OCI-LY1 (cell line): ENCODE results near the gene BTNL2.

Source experiments
- H2AFZ ChIP-seq: fragments of 200-600 bp; sonication (generic), shearing (Covaris generic); 2 replicates; pipeline ENCODE4 v1.6.0; 2014; ENCODE audit warnings: antibody characterized with exemption, mild to moderate bottlenecking, low read length
- H3F3A ChIP-seq: fragments of 200-600 bp; sonication (generic), shearing (Covaris generic); 2 replicates; pipeline ENCODE4 v1.6.0; 2014; ENCODE audit warnings: mild to moderate bottlenecking, antibody characterized with exemption, low read length, moderate library complexity; ENCODE audit not compliant: insufficient read depth
- H3K27ac ChIP-seq: fragments of 200-600 bp; sonication (generic); 2 replicates; pipeline ENCODE4 v1.5.1; 2014; ENCODE audit warnings: low read length, mixed run types, mild to moderate bottlenecking, low read depth; ENCODE audit not compliant: poor library complexity, severe bottlenecking
- H3K27me3 ChIP-seq: fragments of 200-600 bp; sonication (generic); 2 replicates; pipeline ENCODE4 v1.6.0; 2014; ENCODE audit warnings: antibody characterized with exemption, mild to moderate bottlenecking, low read length, moderate library complexity; ENCODE audit not compliant: insufficient read depth
- H3K36me3 ChIP-seq: fragments of 200-600 bp; sonication (generic); 2 replicates; pipeline ENCODE4 v1.6.1; 2014; ENCODE audit warnings: mild to moderate bottlenecking, antibody characterized with exemption, low read length, moderate library complexity, mixed read lengths; ENCODE audit not compliant: insufficient read depth
- H3K4me1 ChIP-seq: fragments of 200-600 bp; sonication (generic); 2 replicates; pipeline ENCODE4 v1.5.1; 2014; ENCODE audit warnings: mild to moderate bottlenecking, low read length, moderate library complexity; ENCODE audit not compliant: insufficient read depth, severe bottlenecking
- H3K4me2 ChIP-seq: fragments of 200-600 bp; sonication (generic), shearing (Covaris generic); 2 replicates; pipeline ENCODE4 v1.6.1; 2014; ENCODE audit warnings: low read length
- H3K4me3 ChIP-seq: fragments of 200-600 bp; sonication (generic); 2 replicates; pipeline ENCODE4 v1.5.1; 2014; ENCODE audit warnings: low read length, low read depth, mild to moderate bottlenecking, mixed read lengths; ENCODE audit not compliant: poor library complexity, severe bottlenecking
- H3K79me2 ChIP-seq: fragments of 200-600 bp; shearing (Covaris generic); 2 replicates; pipeline ENCODE4 v1.6.1; 2016; ENCODE audit warnings: mixed run types, low read length, mixed read lengths; ENCODE audit not compliant: insufficient read depth
- H3K9ac ChIP-seq: fragments of 200-600 bp; sonication (generic), shearing (Covaris generic); 2 replicates; pipeline ENCODE4 v1.6.1; 2014; ENCODE audit warnings: mild to moderate bottlenecking, low read length, mixed read lengths
- H3K9me2 ChIP-seq: fragments of 200-600 bp; sonication (generic), shearing (Covaris generic); 2 replicates; pipeline ENCODE4 v1.6.1; 2014; ENCODE audit warnings: low read depth, mild to moderate bottlenecking, low read length, mixed read lengths
- H3K9me3 ChIP-seq: fragments of 200-600 bp; shearing (Covaris generic); 2 replicates; pipeline ENCODE4 v1.6.1; 2014; ENCODE audit warnings: low read length, mixed read lengths
- H4K20me1 ChIP-seq: fragments of 200-600 bp; sonication (generic), shearing (Covaris generic); 2 replicates; pipeline ENCODE4 v1.6.0; 2016; ENCODE audit warnings: mild to moderate bottlenecking, low read length; ENCODE audit not compliant: insufficient read depth
- CTCF ChIP-seq: fragments of 200-600 bp; sonication (generic), shearing (Covaris generic); IDR thresholded peaks from 2 replicates; pipeline ENCODE4 v1.5.1; 2017; ENCODE audit warnings: mild to moderate bottlenecking, antibody characterized with exemption, low read length, moderate library complexity, mixed read lengths
- EZH2 ChIP-seq: fragments of 200-600 bp; sonication (generic), shearing (Covaris generic); IDR thresholded peaks from 2 replicates; pipeline ENCODE4 v1.8.0; 2017; ENCODE audit warnings: borderline replicate concordance, mixed run types, mild to moderate bottlenecking, antibody characterized with exemption, low read length, moderate library complexity, mixed read lengths

Gene BTNL2

DNA sequence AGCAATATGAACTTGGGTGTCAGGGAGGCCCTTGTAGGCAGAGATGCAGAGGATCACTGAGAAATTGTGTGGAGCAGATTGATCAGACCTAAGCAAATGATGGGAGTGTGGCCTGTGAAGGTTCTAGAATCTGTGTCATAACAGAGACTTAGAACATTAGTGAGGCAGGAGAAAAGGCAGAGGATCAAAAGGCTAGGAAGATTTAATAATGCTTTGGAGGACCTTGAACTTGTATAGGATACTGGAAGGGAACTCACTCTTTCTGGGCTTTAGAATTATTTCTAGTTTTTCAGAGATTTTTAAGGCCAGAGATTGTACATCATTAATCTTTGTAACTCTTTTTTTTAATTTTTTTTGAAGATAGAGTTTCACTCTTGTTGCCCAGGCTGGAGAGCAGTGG lies 35.2 kb downstream of the BTNL2 start, which contains the start of gene TSBP1:
TSS of gene TSBP1 (minus strand) at position 101 of the 400 bp plus-strand sequence. CDS start 197 bp downstream, outside the sequence.
- TF ChIP-seq EZH2: no peak
- no peak for TF ChIP-seq CTCF
- Histone ChIP-seq H3K27ac (no peak within 1 kb of the TSS), H3K4me2 (no peak within 1 kb of the TSS), H3K79me2 (no peaks in the 10 kb centered on the region), H4K20me1 (no peaks in the 10 kb centered on the region), H3K4me1 (no peaks in the 10 kb centered on the region), H2AFZ (no peak within 1 kb of the TSS), H3K4me3 (no peak within 1 kb of the TSS), H3K27me3 (no peaks in the 10 kb centered on the region), H3K36me3 (no peaks in the 10 kb centered on the region), H3K9ac (no peak within 1 kb of the TSS), H3K9me3 (no peaks in the 10 kb centered on the region), H3K9me2 (no peaks in the 10 kb centered on the region), H3F3A (no peaks in the 10 kb centered on the region)

- Histone ChIP-seq H3K36me3 (no peaks in the 10 kb centered on the region), H3K4me1 (no peaks in the 10 kb centered on the region), H3K4me2 (no peak overlapping the region), H3K9me3 (no peaks in the 10 kb centered on the region), H3K79me2 (no peaks in the 10 kb centered on the region), H2AFZ (no peak overlapping the region), H4K20me1 (no peaks in the 10 kb centered on the region), H3K4me3 (no peak overlapping the region), H3K27me3 (no peaks in the 10 kb centered on the region), H3K27ac (no peak overlapping the region), H3F3A (no peaks in the 10 kb centered on the region), H3K9me2 (no peaks in the 10 kb centered on the region), H3K9ac (no peak overlapping the region)
- TF ChIP-seq EZH2: no peak
- TF ChIP-seq CTCF: no peak
Observed at GRCh38 chr6:32371229-32371628, 35.8 kb downstream of the BTNL2 start.

DNA sequence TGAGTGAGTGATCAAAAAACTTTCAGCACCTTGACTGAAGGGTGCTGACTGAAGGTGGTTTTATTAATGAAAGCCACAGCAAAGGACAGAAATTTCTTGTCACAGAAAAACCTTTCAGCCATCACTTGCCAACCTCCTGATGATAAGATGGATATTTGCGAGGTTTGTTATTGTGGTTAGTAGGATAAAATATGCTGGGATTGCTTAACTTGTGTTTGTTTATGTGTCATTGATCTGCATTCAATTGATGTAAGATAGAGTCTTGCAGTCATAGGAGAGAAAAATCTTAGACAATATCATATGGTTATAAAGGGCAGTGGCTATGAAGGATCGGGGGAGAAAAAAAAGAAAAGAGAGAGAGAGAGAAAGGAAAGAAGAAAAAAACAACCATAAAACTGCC lies 36.5 kb downstream of the BTNL2 start:
- Histone ChIP-seq H3K79me2 (no peaks in the 10 kb centered on the region), H3K4me2 (no peak overlapping the region), H3K9ac (no peak overlapping the region), H3K4me3 (no peak overlapping the region), H3K27me3 (no peaks in the 10 kb centered on the region), H3K4me1 (no peaks in the 10 kb centered on the region), H3K36me3 (no peaks in the 10 kb centered on the region), H2AFZ (no peak overlapping the region), H4K20me1 (no peaks in the 10 kb centered on the region), H3K27ac (no peak overlapping the region), H3K9me2 (no peaks in the 10 kb centered on the region), H3K9me3 (no peaks in the 10 kb centered on the region), H3F3A (no peaks in the 10 kb centered on the region)
- no peak for TF ChIP-seq EZH2
- no peak for TF ChIP-seq CTCF
